H1 (cell line): ENCODE data around the gene ARHGAP32. TPM values are rescaled to one million over a fixed set of nuclear protein-coding genes. Genes with fewer than 3 reads are reported as not detected.

ENCODE experiments used
- ATF2 ChIP-seq: IDR thresholded peaks from 2 replicates; pipeline ENCODE4 v1.6.1; 2012; ENCODE audit warnings: low read length, inconsistent platforms
- CHD7 ChIP-seq: fragments of 300-600 bp; sonication (generic); IDR thresholded peaks from 2 replicates; pipeline ENCODE4 v1.7.1; 2012; ENCODE audit warnings: low read length, moderate library complexity, mild to moderate bottlenecking, inconsistent platforms; ENCODE audit not compliant: insufficient replicate concordance
- polyA plus RNA-seq, 7 experiments: library from polyadenylated mRNA; depleted of rRNA in 3 of 7; stranded (reverse) in 5 of 7; unstranded in 2 of 7; fragments of >200 nt in 5 of 7; fragments of 200-250 nt in 2 of 7; gene quantifications; 1 replicate in 5 of 7; 2 replicates in 1 of 7; 4 replicates in 1 of 7; pipeline versions ENCODE4 v1.2.1 to v1.2.3, GENCODE V29; 2011 to 2013; ENCODE audit warnings: missing spikeins in 2 of 7, mixed read lengths in 2 of 7
- total RNA-seq: library from RNA; stranded (reverse); fragmentation: NEBNext Ultra II Directional; extraction: Animal tissue kit (Norgen Biotek cat#: 25700); gene quantifications from 2 replicates; pipeline ENCODE4 v1.2.1, GENCODE V29; 2021

The ARHGAP32 gene
- total and polyA plus RNA-seq, 2 of the 8 experiments (the other 6 are each of a cell fraction or from before 2014, with no cell fraction given): 13.7 to 30.0 TPM

- TF ChIP-seq CHD7 (no peak), ATF2 (no peak)
Observed at GRCh38 chr11:129021295-129021694, 170.8 kb downstream of the ARHGAP32 start (continued).
